ENCODE results near the gene MARCHF4.

MARCHF4 gene

GRCh38 chr2:216371721-216372702 lies at the start of gene MARCHF4:
Gene MARCHF4, minus strand, starts transcription at chr2:216372483. Its CDS starts 2,223 bp downstream, at chr2:216370260.
- no peak for DNase-seq

GRCh38 chr2:216420367-216421101 lies 48.3 kb upstream of the MARCHF4 start:
- no peak for DNase-seq

GRCh38 chr2:216418981-216419380 lies 46.7 kb upstream of the MARCHF4 start:
- no peak for DNase-seq

- no peak for DNase-seq
These were observed 44.5 kb upstream of the MARCHF4 start for GRCh38 chr2:216416571-216417307.

GRCh38 chr2:216415541-216415940 lies 43.3 kb upstream of the MARCHF4 start:
- no peak for DNase-seq

GRCh38 chr2:216414772-216415319 lies 42.6 kb upstream of the MARCHF4 start:
- no peak for DNase-seq

GRCh38 chr2:216413882-216414281 lies 41.6 kb upstream of the MARCHF4 start:
- DNase-seq, result no peak

GRCh38 chr2:216412022-216412999 lies 40.0 kb upstream of the MARCHF4 start, which contains the start of gene SMARCAL1:
Gene SMARCAL1, plus strand, starts transcription at chr2:216412484. Its CDS starts 2,221 bp downstream, at chr2:216414705.
- DNase-seq, result peak; percentile 19

GRCh38 chr2:216410550-216410949 lies 38.3 kb upstream of the MARCHF4 start:
- DNase-seq, result no peak

GRCh38 chr2:216408426-216409290 lies 36.4 kb upstream of the MARCHF4 start:
- no peak for DNase-seq

- DNase-seq, result no peak
These were observed 34.5 kb upstream of the MARCHF4 start for GRCh38 chr2:216406826-216407225.

GRCh38 chr2:216405588-216405987 lies 33.3 kb upstream of the MARCHF4 start:
- DNase-seq, result no peak

GRCh38 chr2:216404010-216404618 lies 31.8 kb upstream of the MARCHF4 start:
- DNase-seq, result no peak

GRCh38 chr2:216402751-216403150 lies 30.5 kb upstream of the MARCHF4 start:
- DNase-seq, result no peak

- no peak for DNase-seq
These were observed 27.3 kb upstream of the MARCHF4 start for GRCh38 chr2:216399621-216400020.

GRCh38 chr2:216394881-216395280 lies 22.6 kb upstream of the MARCHF4 start:
- no peak for DNase-seq

- no peak for DNase-seq
These were observed 20.9 kb upstream of the MARCHF4 start for GRCh38 chr2:216392945-216393840.

- no peak for DNase-seq
These were observed 19.8 kb upstream of the MARCHF4 start for GRCh38 chr2:216392018-216392562.

All from cortex of kidney (tissue), 1 donor.